Mesenteric fat pad (tissue), 1 donor: ENCODE measurements around the gene PIK3R3. TPM values are rescaled to one million over a fixed set of nuclear protein-coding genes. Genes with fewer than 3 reads are reported as not detected.
"Not testable (repeated sequence)": the region's sequence is repeated elsewhere in the genome, so short reads cannot be mapped to it uniquely, and the experiment has no call there.

Experiments used
- DNase-seq: peaks from one replicate; pipeline ENCODE4 v3.0.0-alpha.2; 2020; ENCODE audit warnings: low spot score
- total RNA-seq: library from RNA; stranded (reverse); fragmentation: NEBNext Ultra II Directional; extraction: Animal tissue kit (Norgen Biotek cat#: 25700); gene quantifications from one replicate; pipeline ENCODE4 v1.2.1, GENCODE V29; 2021
- donor health status: DM: yes; HTN: yes; CAD: no.

PIK3R3 gene
- total RNA-seq, 1 donor from 2014 or later = 72.6 TPM

DNA sequence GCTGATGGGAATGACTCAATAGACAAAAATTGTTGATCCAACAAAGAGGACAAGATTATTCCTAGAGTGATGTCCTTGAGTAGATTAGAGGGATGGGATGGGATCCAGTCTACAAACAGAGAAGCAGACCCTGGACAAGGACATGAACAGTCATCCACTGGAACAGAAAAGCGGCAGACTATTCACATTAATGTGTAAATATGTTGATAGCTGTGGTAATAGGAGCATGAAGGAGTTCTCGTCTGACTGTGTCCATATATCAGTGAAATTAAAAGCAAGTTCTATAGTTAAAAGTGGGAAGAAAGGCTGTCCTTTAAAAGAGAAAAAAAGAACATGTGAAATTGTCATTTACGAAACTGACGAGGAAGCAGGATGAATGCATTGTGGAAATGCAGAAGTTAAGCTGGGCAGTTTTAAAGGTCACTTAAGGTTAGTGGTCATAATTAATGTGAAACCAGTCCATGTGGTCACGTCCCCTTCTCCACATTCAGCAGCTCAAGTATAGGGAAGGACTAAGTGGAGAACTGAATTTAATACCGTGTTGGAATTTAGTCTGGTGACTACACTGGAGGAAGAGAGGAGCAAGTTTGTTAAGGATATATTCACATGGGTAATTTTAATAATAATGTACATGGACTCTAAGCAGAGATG, 62.1 kb downstream of the PIK3R3 start:
- DNase-seq = no peak

DNA sequence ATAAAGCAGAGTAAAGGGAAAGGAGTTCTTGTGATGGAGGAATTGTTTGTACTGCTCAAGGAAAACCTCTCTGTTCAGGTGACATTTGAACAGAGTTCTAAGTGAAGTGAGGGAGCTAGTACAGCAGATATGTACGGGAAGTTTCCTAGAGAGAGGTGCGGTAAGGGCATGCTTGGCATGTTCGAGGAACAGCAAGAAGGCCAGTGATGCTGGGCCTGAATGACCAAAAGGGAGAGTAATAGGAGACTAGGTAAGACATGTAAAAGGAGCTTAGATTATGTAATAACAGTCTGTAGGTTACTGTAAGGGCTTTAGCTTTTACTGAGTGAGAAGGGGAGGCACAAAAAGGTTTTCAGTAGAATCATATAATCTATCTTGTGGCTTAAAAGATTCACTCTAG, 63.9 kb downstream of the PIK3R3 start:
- no peak for DNase-seq

DNA sequence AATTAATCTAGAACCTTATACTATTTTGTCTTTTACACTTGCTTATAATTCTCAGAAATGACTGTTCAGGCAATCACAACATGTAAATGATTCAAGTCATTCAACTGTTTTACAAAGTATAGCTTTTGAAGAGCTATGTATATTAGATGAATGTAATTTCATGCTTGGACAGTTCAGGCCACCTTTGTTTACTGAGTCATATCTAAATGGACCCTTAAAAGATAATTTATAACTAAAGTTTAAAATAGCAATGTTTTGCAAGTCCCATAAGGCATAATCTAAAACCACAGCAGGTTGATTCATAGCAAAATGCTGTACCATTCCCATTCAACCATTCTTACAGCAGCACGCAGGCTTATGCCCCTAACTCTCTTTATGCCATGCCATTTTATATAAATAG, 64.8 kb downstream of the PIK3R3 start:
- DNase-seq = no peak

DNA sequence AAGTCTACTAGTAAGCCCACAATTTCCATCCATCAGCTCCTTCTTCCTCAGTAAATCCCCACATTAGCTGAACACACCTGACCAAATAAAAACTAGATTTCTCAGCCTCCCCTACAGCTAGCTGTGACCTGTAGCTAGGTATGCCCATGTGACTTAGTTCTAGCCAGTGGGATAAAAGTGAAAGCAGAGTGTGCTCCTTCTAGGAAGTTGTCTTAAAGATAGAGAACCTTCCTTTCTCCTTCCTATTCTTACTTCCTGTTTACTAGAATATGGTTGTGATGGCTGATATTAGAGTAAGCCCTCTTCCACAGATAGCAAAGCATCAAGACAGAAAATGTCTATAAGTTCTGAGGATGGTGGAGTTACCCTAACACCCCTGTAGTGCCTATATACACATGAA, 67.0 kb downstream of the PIK3R3 start:
- DNase-seq = no peak

GRCh38 chr1:46064708-46065107, 67.7 kb downstream of the PIK3R3 start:
- no peak for DNase-seq

- DNase-seq = no peak
Observed at GRCh38 chr1:46062651-46063319, 69.6 kb downstream of the PIK3R3 start.

GRCh38 chr1:46061146-46061545, 71.3 kb downstream of the PIK3R3 start:
- DNase-seq = no peak

GRCh38 chr1:46058936-46059335, 73.5 kb downstream of the PIK3R3 start:
- no peak for DNase-seq

GRCh38 chr1:46057781-46058180, 74.6 kb downstream of the PIK3R3 start:
- no peak for DNase-seq

DNA sequence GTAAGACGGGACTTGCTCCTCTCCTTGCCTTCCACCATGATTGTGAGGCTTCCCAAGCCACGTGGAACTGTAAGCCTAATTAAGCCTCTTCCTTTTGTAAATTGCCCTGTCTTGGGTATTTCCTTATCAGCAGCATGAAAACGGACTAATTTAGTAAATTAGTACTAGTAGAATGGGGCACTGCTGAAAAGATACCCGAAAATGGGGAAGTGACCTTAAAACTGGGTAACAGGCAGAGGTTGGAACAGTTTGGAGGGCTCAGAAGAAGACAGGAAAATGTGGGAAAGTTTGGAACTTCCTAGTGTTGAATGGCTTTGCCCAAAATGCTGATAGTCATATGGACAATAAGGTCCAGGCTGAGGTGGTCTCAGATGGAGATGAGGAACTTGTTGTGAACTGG, 75.2 kb downstream of the PIK3R3 start:
- DNase-seq = not testable (repeated sequence)

DNA sequence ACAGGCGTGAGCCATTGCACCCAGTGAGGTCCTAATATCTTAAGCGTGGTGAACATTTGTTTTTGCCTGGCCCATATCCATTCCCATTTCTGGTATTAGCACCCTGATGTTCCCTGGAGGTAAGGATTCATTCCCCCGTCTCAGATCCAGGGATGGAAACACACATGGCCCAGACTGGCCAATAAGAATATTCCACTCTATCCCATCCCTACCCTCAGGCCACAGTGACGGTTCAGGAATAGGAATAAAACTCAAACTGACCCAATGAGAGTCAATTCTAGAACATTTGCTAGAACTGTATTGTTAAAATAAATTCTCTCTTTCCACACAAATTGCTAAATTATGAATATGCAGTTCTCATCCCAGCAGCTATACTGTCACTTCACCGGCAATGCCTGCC, 76.1 kb downstream of the PIK3R3 start:
- DNase-seq = no peak

GRCh38 chr1:46053734-46054133, 78.7 kb downstream of the PIK3R3 start:
- no peak for DNase-seq

DNA sequence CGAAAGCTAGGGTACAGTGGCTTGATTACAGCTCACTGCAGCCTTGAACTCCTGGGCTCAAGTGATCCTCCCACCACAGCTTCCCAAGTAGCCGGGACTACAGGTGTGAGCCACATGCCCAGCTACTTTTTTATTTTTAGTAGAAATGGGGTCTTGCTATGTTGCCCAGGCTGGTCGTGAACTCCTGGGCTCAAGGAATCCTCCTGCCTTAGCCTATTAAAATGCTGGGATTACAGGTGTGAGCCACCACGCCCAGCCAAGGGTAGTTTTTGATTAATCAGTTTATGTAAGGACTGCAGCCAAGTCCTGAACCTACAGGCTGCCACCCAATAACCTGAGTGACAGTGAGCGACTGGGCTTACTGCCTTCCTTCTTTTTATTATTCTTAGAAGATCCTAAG, 88.3 kb downstream of the PIK3R3 start:
- no peak for DNase-seq

- DNase-seq = no peak
Observed at GRCh38 chr1:46043458-46044017, 88.9 kb downstream of the PIK3R3 start.

GRCh38 chr1:46041974-46042373, 90.5 kb downstream of the PIK3R3 start:
- DNase-seq = no peak

DNA sequence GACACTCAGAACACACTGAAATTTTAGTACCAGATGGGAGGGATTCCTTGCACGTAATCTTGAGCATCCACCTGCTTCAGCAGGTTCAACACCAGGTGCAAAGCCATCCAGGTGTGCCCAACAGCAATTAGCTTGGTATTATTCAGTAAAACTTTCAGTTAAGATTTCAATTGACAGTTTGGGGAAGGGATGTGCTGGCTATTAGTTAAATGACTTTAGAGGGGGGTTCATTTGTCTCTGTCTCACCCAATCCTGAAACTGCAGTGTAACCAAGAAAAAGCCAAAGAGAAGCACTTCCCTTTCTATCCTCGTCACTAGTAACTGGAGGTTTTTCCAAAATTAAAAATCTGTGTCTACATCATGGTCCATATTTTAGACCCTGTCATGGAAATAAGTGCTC, 90.9 kb downstream of the PIK3R3 start:
- no peak for DNase-seq

- no peak for DNase-seq
Observed at GRCh38 chr1:46039571-46040052, 92.8 kb downstream of the PIK3R3 start.

GRCh38 chr1:46036894-46037839, 95.3 kb downstream of the PIK3R3 start:
- DNase-seq = no peak

- no peak for DNase-seq
Observed at GRCh38 chr1:46034601-46035516, 97.6 kb downstream of the PIK3R3 start.

DNA sequence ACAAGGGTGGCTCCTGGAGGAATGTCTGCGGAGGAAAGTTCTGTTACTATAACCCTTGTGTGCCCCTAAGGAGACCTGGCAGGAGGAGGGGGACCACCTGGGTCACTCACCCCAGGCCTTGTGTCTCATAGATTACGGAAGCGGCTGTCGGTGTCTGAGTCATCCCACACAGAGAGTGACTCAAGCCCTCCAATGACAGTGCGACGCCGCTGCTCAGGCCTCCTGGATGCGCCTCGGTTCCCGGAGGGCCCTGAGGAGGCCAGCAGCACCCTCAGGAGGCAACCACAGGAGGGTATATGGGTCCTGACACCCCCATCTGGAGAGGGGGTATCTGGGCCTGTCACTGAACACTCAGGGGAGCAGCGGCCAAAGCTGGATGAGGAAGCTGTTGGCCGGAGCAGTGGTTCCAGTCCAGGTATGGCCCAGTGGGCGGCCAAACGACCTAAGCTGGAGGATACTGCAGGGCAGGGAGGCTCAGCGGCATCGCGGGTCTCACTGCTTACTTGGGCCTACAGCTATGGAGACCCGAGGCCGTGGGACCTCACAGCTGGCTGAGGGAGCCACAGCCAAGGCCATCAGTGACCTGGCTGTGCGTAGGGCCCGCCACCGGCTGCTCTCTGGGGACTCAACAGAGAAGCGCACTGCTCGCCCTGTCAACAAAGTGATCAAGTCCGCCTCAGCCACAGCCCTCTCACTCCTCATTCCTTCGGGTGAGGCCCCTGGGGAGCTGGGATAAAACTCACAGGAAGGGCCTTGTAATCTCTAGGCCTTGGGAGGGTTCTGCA, 101.4 kb downstream of the PIK3R3 start:
- no peak for DNase-seq
